RWPE1 (cell line): ENCODE results near the gene HNRNPH2.

Experiments
- CTCF ChIA-PET: fragments of 350-600 bp; sonication (Branson Sonifier 250); formaldehyde crosslinking; extraction: SDS; loops from one replicate; lab custom pipeline; 2021; lab: Yijun Ruan, JAX
- POLR2A ChIA-PET: fragments of 400-600 bp; formaldehyde crosslinking; extraction: SDS; loops from one replicate; lab custom pipeline; 2020; ENCODE audit warnings: antibody characterized with exemption; ENCODE audit not compliant: low non-redundant PET; lab: Yijun Ruan, JAX
- DNase-seq: peaks from one replicate; pipeline ENCODE4 v3.0.0; 2012; ENCODE audit warnings: low spot score
- H3K27ac ChIP-seq: fragments of 450-650 bp; 2 replicates; pipeline ENCODE4 v1.5.1; 2017
- TF ChIP-seq, protein P1 (sequence below): fragments of 450-650 bp; conservative IDR thresholded peaks from 2 replicates; pipeline ENCODE4 v1.5.1; 2017; ENCODE audit warnings: low read depth, mild to moderate bottlenecking

The HNRNPH2 gene

DNA sequence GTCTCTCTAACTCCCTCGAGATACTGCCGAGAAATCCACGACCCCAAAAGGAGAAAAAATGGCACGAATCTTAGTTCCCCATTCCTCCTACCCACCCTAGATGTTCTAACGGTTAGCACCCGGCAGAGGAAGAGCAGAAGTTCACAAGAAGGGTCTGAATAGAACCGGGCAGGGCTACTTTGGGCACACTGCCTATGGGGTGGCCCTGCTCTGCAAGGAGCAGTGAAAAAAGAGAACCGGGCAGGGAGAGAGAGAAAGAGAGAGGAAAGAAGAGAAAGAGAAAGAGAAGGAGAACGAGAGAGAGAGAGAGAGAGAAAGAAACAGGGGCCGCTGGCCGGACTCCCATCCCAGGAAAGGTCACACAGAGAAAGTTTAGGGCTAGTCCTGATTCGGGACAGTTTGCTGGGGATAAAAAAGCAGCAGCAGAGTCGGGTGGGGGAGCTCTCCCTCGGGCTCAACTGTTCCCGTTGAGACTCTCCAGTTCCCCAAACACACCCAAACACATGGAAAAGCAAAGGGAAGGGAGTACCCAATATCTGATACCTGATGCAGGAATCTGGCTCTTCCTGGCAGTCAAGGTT lies 765 bp upstream of the HNRNPH2 start:
- no peak for DNase-seq
- TF ChIP-seq, protein P1, sequence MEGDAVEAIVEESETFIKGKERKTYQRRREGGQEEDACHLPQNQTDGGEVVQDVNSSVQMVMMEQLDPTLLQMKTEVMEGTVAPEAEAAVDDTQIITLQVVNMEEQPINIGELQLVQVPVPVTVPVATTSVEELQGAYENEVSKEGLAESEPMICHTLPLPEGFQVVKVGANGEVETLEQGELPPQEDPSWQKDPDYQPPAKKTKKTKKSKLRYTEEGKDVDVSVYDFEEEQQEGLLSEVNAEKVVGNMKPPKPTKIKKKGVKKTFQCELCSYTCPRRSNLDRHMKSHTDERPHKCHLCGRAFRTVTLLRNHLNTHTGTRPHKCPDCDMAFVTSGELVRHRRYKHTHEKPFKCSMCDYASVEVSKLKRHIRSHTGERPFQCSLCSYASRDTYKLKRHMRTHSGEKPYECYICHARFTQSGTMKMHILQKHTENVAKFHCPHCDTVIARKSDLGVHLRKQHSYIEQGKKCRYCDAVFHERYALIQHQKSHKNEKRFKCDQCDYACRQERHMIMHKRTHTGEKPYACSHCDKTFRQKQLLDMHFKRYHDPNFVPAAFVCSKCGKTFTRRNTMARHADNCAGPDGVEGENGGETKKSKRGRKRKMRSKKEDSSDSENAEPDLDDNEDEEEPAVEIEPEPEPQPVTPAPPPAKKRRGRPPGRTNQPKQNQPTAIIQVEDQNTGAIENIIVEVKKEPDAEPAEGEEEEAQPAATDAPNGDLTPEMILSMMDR: no peak
- POLR2A ChIA-PET: no interaction called here
- CTCF ChIA-PET: no interaction called here
- peak overlapping the region; percentile 90 for H3K27ac ChIP-seq

GRCh38 chrX:101408532-101408841 lies 465 bp downstream of the HNRNPH2 start:
- peak overlapping the region; percentile 90 for H3K27ac ChIP-seq
- TF ChIP-seq, protein P1: no peak
- CTCF ChIA-PET: no interaction called here
- no peak for DNase-seq
- POLR2A ChIA-PET: no interaction called here

DNA sequence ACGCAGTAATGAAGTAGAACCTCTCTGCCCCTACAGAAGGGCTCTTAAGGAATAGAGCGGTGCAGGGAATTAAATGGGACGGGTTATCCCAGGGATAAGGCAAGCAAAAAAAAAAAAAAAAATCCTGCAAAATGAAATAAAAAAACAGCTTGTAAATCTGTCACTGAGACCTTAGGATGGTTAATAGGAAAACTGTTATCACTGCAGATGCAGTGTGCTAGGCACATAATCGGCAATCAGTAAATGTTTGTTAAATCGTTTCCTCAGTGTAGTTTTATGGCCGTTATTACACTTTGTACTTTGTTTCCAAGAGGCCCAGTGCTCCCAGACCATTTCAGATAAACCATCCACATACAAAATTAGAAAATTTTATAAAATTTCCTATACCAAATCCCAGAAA lies 1.0 kb downstream of the HNRNPH2 start:
- CTCF ChIA-PET: no interaction called here
- POLR2A ChIA-PET: no interaction called here
- no peak overlapping the region for H3K27ac ChIP-seq
- no peak for DNase-seq
- TF ChIP-seq, protein P1: no peak

- POLR2A ChIA-PET: no interaction called here
- H3K27ac ChIP-seq: no peak overlapping the region
- CTCF ChIA-PET: no interaction called here
- DNase-seq: no peak
- TF ChIP-seq, protein P1: no peak
Measured at GRCh38 chrX:101410461-101410860, 2.4 kb downstream of the HNRNPH2 start.

- no peak overlapping the region for H3K27ac ChIP-seq
- TF ChIP-seq, protein P1: no peak
- no peak for DNase-seq
- ChIA-PET CTCF (no interaction called here), POLR2A (no interaction called here)
Measured at GRCh38 chrX:101411984-101412383, 4.0 kb downstream of the HNRNPH2 start.

DNA sequence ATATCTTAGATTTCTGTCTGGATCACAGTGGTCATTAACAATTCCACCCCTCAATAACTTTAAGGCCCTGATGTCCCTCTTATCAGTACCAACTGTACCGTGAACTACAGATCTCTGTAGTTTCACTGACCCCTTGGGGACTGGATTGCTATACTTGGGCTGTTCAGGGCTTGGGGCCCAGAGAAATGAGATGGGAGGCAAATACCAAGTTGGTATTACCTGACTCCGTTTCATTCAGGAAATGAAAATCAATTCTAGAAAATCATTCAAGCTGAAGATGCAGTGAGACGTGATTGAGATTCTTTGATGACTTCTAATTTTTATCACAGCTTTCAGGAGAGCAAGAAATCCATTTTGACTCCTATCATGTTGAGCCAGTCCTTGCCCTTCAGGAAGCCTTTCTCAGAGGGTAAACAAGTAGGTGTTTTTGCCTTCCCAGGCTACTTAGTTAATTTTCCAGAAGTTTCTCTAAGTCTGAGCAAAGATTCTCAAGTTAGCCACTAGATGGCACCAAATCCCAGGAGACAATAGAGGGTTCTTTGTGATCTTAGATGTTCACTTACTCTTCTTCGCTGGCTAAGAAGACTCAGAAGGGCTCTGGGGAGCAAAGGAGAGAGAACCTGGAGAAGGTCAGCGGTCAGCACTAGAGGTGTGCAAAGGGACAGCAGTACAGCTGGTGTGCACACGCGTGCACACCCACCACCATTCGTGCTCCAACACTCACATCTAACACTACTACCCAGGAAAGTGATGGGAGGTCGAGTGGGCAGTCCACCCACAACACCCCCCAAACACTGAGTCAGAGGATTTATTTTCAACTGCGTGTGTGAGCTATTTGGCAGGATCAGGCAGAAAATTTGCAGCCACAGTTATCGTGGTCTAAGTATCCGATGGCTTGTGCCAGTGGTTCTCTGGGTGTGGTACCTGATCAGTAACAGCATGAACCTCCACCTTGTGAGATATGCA lies 7.4 kb downstream of the HNRNPH2 start:
- peak; percentile 21 for DNase-seq
- H3K27ac ChIP-seq: no peak overlapping the region
- TF ChIP-seq, protein P1: peak; percentile 63
- POLR2A ChIA-PET: no interaction called here
- CTCF ChIA-PET: interaction anchor here (0.5 kb wide), 1 partner anchor 668 kb away, joined by 3 read pairs; no protein-coding TSS in a partner anchor
